Osteocyte (in vitro differentiated cells): ENCODE data around the gene PTPRG. TPM values are rescaled to one million over a fixed set of nuclear protein-coding genes. Genes with fewer than 3 reads are reported as not detected.

Experiments
- DNase-seq: peaks from one replicate; pipeline ENCODE4 v3.0.0; 2021; ENCODE audit warnings: mixed read lengths; ENCODE audit not compliant: unreplicated experiment; ENCODE audit errors: extremely low spot score
- H3K27ac Mint-ChIP-seq: one replicate; pipeline ENCODE4 v1.8.0; 2021; ENCODE audit warnings: mild to moderate bottlenecking, mixed read lengths; ENCODE audit not compliant: unreplicated experiment
- H3K27me3 Mint-ChIP-seq: one replicate; pipeline ENCODE4 v1.8.0; 2021; ENCODE audit warnings: mixed read lengths; ENCODE audit not compliant: unreplicated experiment
- H3K36me3 Mint-ChIP-seq: one replicate; pipeline ENCODE4 v1.8.0; 2021; ENCODE audit warnings: mixed read lengths; ENCODE audit not compliant: unreplicated experiment
- H3K4me1 Mint-ChIP-seq: one replicate; pipeline ENCODE4 v1.8.0; 2021; ENCODE audit warnings: mixed read lengths; ENCODE audit not compliant: unreplicated experiment
- H3K4me3 Mint-ChIP-seq: one replicate; pipeline ENCODE4 v1.8.0; 2021; ENCODE audit warnings: mild to moderate bottlenecking, moderate library complexity, mixed read lengths; ENCODE audit not compliant: unreplicated experiment
- H3K9me3 Mint-ChIP-seq: one replicate; pipeline ENCODE4 v1.8.0; 2021; ENCODE audit warnings: mixed read lengths; ENCODE audit not compliant: unreplicated experiment
- total RNA-seq: library from RNA; stranded (reverse); gene quantifications from 2 replicates; pipeline ENCODE4 v1.2.1, GENCODE V29; 2021
- TF ChIP-seq, protein P1 (sequence below): fragments of 200-600 bp; sonication (generic); IDR thresholded peaks from 2 replicates; pipeline ENCODE4 v1.5.0; 2021; ENCODE audit warnings: antibody characterized with exemption, mild to moderate bottlenecking, moderate library complexity

The PTPRG gene
- total RNA-seq, 1 donor from 2014 or later: 48.1 TPM

DNA sequence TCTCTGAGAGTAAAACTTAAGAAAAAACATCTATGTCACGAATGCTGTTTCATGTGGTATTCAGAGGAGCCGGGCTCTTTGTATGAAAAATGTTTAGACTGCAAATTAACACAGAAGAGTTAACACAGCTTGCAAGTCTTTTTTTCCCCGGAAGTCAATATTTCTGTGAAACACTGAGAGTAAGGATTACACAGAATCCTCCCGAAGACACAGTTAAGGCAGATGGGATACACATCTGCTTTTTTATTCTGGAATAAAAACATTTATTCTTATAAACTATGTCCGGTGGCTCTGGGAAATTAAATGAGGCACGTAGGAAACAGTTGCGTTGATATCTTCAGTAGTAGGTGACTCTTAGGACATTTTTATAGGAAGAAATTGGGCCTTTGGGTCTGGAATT lies 180.6 kb downstream of the PTPRG start:
- Mint-ChIP-seq H3K4me1 (peaks cover 2% of the 10 kb centered on the region), H3K4me3 (no peak overlapping the region), H3K36me3 (no peaks in the 10 kb centered on the region), H3K9me3 (no peaks in the 10 kb centered on the region), H3K27ac (no peak overlapping the region), H3K27me3 (peaks cover under 1% of the 10 kb centered on the region)
- TF ChIP-seq, protein P1, sequence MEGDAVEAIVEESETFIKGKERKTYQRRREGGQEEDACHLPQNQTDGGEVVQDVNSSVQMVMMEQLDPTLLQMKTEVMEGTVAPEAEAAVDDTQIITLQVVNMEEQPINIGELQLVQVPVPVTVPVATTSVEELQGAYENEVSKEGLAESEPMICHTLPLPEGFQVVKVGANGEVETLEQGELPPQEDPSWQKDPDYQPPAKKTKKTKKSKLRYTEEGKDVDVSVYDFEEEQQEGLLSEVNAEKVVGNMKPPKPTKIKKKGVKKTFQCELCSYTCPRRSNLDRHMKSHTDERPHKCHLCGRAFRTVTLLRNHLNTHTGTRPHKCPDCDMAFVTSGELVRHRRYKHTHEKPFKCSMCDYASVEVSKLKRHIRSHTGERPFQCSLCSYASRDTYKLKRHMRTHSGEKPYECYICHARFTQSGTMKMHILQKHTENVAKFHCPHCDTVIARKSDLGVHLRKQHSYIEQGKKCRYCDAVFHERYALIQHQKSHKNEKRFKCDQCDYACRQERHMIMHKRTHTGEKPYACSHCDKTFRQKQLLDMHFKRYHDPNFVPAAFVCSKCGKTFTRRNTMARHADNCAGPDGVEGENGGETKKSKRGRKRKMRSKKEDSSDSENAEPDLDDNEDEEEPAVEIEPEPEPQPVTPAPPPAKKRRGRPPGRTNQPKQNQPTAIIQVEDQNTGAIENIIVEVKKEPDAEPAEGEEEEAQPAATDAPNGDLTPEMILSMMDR: no peak
- DNase-seq: no peak

DNA sequence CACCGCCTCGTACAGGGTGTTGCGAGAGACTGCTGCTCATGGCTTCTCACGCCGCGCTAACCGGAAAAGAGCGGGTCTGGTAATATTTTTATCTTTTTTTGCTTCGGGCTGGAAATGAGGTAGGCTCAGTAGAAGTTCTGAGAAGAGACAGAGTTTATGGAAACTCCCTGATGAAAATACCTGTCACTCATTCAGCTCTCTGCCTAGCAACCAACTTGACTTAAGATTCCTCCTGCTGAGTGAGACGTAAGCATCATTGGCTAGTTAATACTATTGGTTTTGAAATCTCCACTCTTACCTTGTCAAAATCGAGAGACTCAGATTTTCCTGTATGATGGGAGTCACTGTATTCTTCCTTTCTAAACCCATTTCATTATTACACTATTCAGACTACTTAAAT lies 181.7 kb downstream of the PTPRG start:
- TF ChIP-seq, protein P1: no peak
- no peak for DNase-seq
- no peak overlapping the region for H3K27ac Mint-ChIP-seq
- no peaks in the 10 kb centered on the region for H3K36me3 Mint-ChIP-seq
- H3K4me3 Mint-ChIP-seq: no peak overlapping the region
- peaks cover 2% of the 10 kb centered on the region for H3K4me1 Mint-ChIP-seq
- H3K27me3 Mint-ChIP-seq: no peaks in the 10 kb centered on the region
- no peaks in the 10 kb centered on the region for H3K9me3 Mint-ChIP-seq

DNA sequence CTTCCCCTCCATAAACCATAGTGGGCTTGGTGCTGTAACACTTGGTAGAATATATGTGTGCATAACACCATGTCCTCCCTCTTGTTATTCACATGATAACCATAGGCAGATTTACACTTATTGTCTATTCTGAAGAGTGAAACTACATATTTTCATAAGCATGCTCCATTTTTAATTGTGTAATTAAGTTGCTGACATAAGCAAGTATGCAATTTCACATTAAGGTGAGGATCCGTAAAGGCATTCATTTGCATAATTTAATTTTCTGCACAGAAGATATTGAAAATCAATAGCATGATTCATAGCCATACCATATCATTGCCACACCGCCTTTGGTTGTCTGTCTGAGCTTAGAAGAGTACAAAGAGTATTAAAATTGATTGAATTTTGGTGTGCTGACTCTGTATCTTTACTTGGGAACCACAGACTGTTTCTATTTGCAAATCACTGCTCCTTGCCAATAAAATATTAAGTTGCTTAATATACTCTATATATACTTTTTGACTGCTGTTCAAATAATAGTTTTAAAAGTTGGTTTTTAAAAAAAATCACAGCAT lies 182.4 kb downstream of the PTPRG start:
- TF ChIP-seq, protein P1: no peak
- Mint-ChIP-seq H3K27ac (no peak overlapping the region), H3K4me1 (peaks cover 2% of the 10 kb centered on the region), H3K36me3 (no peaks in the 10 kb centered on the region), H3K4me3 (no peak overlapping the region), H3K27me3 (no peaks in the 10 kb centered on the region), H3K9me3 (no peaks in the 10 kb centered on the region)
- no peak for DNase-seq

DNA sequence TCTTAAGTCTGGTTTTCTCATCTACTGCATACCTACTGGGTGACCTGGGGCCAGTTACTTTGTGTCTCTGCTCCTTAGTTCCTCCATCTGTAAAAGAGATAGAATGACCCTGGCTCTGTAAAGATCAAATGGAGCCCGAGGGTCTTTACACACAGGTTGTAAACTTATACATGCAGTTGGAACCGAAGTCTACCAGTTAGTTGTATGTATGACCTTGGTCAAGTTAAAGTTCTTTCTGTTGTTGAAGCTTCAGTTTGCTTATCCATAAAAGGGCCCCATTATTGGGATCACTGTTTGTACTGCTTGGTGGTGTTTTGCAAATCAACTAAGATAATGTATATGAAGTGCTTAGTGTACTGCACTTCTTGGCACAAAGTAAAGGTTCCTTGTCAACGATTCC lies 186.9 kb downstream of the PTPRG start:
- DNase-seq: no peak
- Mint-ChIP-seq H3K27ac (no peak overlapping the region), H3K36me3 (peaks cover 5% of the 10 kb centered on the region), H3K9me3 (no peaks in the 10 kb centered on the region), H3K4me1 (peaks cover 5% of the 10 kb centered on the region), H3K4me3 (no peak overlapping the region), H3K27me3 (no peaks in the 10 kb centered on the region)
- TF ChIP-seq, protein P1: no peak

DNA sequence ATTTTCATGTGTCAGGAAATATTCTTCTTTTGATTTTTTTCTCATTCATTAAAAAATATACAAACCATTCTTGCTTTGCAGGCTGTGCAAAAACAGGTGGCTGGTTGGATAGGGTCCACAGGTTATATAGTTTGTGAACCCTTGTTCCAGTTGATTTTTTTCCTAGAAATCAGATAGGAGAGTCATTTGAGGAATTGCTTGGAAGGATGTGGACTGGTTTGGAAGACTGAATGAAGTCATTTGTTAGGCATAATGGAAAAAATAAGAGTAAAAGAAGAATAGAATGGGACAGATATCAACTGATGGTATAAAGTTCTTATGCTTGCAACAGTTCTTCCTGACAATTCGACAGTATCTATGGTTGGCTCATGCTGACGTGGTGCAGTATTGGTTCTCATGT lies 189.4 kb downstream of the PTPRG start:
- H3K4me3 Mint-ChIP-seq: no peak overlapping the region
- H3K27ac Mint-ChIP-seq: no peak overlapping the region
- TF ChIP-seq, protein P1: no peak
- H3K36me3 Mint-ChIP-seq: peaks cover 12% of the 10 kb centered on the region
- no peaks in the 10 kb centered on the region for H3K27me3 Mint-ChIP-seq
- DNase-seq: no peak
- H3K9me3 Mint-ChIP-seq: no peaks in the 10 kb centered on the region
- H3K4me1 Mint-ChIP-seq: peaks cover 5% of the 10 kb centered on the region
